Panc1 (cell line): ENCODE results near the gene CNTNAP3B. TPM values are rescaled to one million over a fixed set of nuclear protein-coding genes. Genes with fewer than 3 reads are reported as not detected.
"Not testable (repeated sequence)": the region's sequence is repeated elsewhere in the genome, so short reads cannot be mapped to it uniquely, and the experiment has no call there.

Experiments
- ATAC-seq: fragments of 200-7000 bp; cut with Tn5 transposase; 2 replicates; pipeline ENCODE4 v1.9.1; 2020; ENCODE audit warnings: mild to moderate bottlenecking, moderate library complexity
- BruUV-seq: library from RNA; stranded (reverse); fragments of 400-500 nt; replicated peaks from 2 replicates; lab custom pipeline; 2021; lab: Mats Ljungman, UMichigan
- CTCF ChIA-PET: fragments of 300-600 bp; sonication (Branson Sonifier 250); formaldehyde crosslinking; loops from one replicate; lab custom pipeline; 2022; ENCODE audit warnings: antibody characterized with exemption; lab: Charles Lee
- POLR2A ChIA-PET: fragments of 300-600 bp; sonication (Branson Sonifier 250); formaldehyde crosslinking; loops from one replicate; lab custom pipeline; 2022; ENCODE audit warnings: antibody characterized with exemption; lab: Charles Lee
- DNase-seq: peaks from one replicate; pipeline ENCODE4 v3.0.0-alpha.2; 2010; ENCODE audit warnings: low read depth, low spot score
- H3K27ac ChIP-seq: 2 replicates; pipeline ENCODE4 v1.5.1; 2011; ENCODE audit warnings: mild to moderate bottlenecking, low read length, inconsistent platforms
- H3K27me3 ChIP-seq: fragments of 200-500 bp; sonication (Bioruptor generic); 2 replicates; pipeline ENCODE4 v1.6.0; 2014; ENCODE audit warnings: low read length, inconsistent platforms; ENCODE audit not compliant: control insufficient read depth, insufficient read depth
- H3K36me3 ChIP-seq: fragments of 200-500 bp; sonication (Bioruptor generic); 2 replicates; pipeline ENCODE4 v1.5.1; 2014; ENCODE audit warnings: inconsistent platforms, mild to moderate bottlenecking, low read length, moderate library complexity; ENCODE audit not compliant: control insufficient read depth, insufficient read depth
- H3K4me1 ChIP-seq: 2 replicates; pipeline ENCODE4 v1.5.1; 2011; ENCODE audit warnings: inconsistent platforms, mild to moderate bottlenecking, low read length, moderate library complexity; ENCODE audit not compliant: control insufficient read depth, insufficient read depth
- H3K4me3 ChIP-seq, 2 experiments: 2 replicates each; pipeline ENCODE4 v1.5.1; 2011 to 2012; ENCODE audit warnings: low read depth in 2 of 2, low read length in 2 of 2, mild to moderate bottlenecking in 2 of 2, inconsistent platforms in 1 of 2, moderate library complexity in 1 of 2
- H3K9me3 ChIP-seq: fragments of 200-500 bp; sonication (Bioruptor generic); 2 replicates; pipeline ENCODE4 v1.5.1; 2014; ENCODE audit warnings: low read depth, mild to moderate bottlenecking, inconsistent platforms, low read length, moderate library complexity; ENCODE audit not compliant: control insufficient read depth, insufficient read depth
- in situ Hi-C: cut with HindIII; loops from 2 replicates; pipeline ENCODE4 v1.10.0; 2016; ENCODE audit warnings: low sequenced_read_pairs, low pct_unique_long_range_greater_than_20kb
- intact Hi-C: fragments of 100-400 bp; cut with micrococcal nuclease; formaldehyde crosslinking; loops from one replicate; pipeline ENCODE4 v1.10.0; 2022; ENCODE audit not compliant: unreplicated experiment
- total RNA-seq: library from RNA; stranded (reverse); gene quantifications from one replicate; pipeline ENCODE4 v1.2.1, GENCODE V29; 2021; ENCODE audit not compliant: unreplicated experiment

The CNTNAP3B gene
- total RNA-seq, 1 experiment from 2014 or later, result 8.1 TPM

GRCh38 chr9:41851848-41852740 is 277.1 kb downstream of the CNTNAP3B start:
- BruUV-seq, in situ Hi-C loops, CTCF ChIA-PET, H3K4me3 ChIP-seq, H3K36me3 ChIP-seq, intact Hi-C loops, H3K4me1 ChIP-seq, DNase-seq, POLR2A ChIA-PET, H3K27me3 ChIP-seq, H3K9me3 ChIP-seq, H3K27ac ChIP-seq: not testable (repeated sequence)
- peak; percentile 78 for ATAC-seq

GRCh38 chr9:41847829-41848228 is 281.4 kb downstream of the CNTNAP3B start:
- in situ Hi-C loops, intact Hi-C loops, DNase-seq, BruUV-seq, H3K36me3 ChIP-seq, H3K9me3 ChIP-seq, H3K4me1 ChIP-seq, ATAC-seq, H3K4me3 ChIP-seq, POLR2A ChIA-PET, H3K27me3 ChIP-seq, CTCF ChIA-PET, H3K27ac ChIP-seq: not testable (repeated sequence)

Other genes with a start within 250 kb of the CNTNAP3B start
- gene SPATA31A6, start 54.2 kb upstream of the CNTNAP3B start, total RNA-seq, result not detected